HPDE6-E6E7 (cell line): ENCODE data around the gene RCE1.

ENCODE experiments used
- DNase-seq: peaks from one replicate; pipeline ENCODE4 v3.0.0; 2011; ENCODE audit warnings: missing footprints; ENCODE audit errors: extremely low spot score

RCE1 gene

DNA sequence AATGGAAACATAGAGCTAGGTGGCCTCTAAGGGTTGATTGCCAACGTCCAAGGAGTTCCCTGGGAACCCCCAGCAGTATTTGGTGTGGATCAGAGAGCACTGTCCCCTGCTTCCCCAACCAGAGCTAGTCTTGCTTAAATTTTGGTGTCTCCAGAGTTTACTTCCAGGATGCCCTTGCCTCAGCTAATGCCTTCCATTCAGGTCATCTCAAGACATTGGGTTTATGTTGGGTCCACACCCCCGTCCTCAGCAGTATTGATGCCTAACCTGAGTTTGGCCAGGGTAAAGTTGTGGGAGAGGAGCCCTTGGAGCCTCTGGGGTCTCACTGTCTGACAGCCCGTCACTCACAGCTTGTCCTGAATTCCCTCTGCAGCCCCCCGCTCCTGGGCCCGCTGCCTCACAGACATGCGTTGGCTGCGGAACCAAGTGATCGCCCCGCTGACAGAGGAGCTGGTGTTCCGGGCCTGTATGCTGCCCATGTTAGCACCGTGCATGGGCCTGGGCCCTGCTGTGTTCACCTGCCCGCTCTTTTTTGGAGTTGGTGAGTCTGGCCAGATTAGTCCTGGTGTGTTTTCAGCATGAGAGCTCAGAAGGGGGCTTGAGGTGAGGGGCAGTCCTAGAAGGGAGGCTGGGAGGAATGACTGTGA, 1.4 kb downstream of the RCE1 start:
- DNase-seq = no peak

- DNase-seq = no peak
Measured at GRCh38 chr11:66845143-66845875, 2.1 kb downstream of the RCE1 start.

- DNase-seq = no peak
Measured at GRCh38 chr11:66845876-66846212, 2.6 kb downstream of the RCE1 start.

DNA sequence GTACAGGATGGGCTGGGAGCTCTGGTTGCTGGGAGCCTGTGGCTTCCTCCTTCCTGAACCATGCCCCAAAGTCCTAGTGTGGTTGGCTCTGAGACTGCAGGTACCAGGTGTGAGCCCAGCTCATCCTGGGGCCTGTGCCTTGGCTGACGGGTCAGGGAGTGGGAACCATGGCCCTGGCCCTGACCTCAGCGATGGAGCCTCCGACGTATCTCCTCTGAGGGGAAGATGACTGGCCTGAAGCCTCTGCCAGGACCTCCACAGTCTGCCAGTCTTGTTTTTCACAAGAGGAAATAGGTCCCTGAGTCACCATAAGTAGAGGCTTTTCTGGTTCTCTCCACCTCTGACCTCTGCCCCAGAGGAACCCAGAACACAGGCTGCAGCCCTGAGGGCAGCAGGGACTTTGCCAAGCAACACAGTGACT, 3.4 kb downstream of the RCE1 start:
- no peak for DNase-seq

- DNase-seq = no peak
Measured at GRCh38 chr11:66847461-66848232, 4.4 kb downstream of the RCE1 start.

GRCh38 chr11:66848671-66849500, 5.6 kb downstream of the RCE1 start:
- no peak for DNase-seq

GRCh38 chr11:66849501-66850234, 6.4 kb downstream of the RCE1 start:
- no peak for DNase-seq

DNA sequence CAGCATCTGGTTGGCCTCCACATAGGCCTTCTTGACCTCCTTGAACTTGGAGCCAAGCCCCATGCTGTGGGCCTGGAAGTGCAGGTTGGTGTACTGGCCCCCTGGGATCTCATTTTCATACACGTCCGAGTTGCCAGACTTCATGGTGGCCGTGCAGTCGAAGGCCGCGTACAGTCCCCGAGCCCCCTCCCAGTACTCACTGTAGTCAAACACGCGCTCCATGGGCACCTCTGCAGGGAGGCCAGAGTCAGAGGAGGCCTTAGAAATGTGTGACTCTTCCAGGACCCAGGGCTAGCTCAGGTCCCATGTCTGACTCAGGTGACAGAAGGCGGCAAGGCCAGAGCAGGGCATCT, 7.0 kb downstream of the RCE1 start:
- no peak for DNase-seq

GRCh38 chr11:66850588-66851238, 7.5 kb downstream of the RCE1 start:
- no peak for DNase-seq

DNA sequence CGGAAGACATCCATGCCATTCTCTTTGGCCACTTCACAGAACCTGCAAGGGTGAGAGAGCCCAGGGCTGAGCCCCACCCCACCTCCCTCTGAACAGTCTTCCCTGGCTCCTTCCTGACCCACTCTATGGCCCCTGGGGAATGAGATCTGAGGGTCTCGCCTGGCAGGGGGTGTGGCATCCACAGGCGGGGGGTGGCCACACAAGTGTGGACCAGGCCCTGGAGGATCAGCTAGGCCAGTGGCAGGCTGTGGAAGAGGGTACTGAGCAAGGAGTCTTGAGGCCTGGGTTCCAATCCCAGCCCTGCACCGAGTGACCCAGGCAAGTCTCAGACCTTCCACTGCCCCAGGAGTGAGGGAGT, 8.0 kb downstream of the RCE1 start:
- DNase-seq = no peak

DNA sequence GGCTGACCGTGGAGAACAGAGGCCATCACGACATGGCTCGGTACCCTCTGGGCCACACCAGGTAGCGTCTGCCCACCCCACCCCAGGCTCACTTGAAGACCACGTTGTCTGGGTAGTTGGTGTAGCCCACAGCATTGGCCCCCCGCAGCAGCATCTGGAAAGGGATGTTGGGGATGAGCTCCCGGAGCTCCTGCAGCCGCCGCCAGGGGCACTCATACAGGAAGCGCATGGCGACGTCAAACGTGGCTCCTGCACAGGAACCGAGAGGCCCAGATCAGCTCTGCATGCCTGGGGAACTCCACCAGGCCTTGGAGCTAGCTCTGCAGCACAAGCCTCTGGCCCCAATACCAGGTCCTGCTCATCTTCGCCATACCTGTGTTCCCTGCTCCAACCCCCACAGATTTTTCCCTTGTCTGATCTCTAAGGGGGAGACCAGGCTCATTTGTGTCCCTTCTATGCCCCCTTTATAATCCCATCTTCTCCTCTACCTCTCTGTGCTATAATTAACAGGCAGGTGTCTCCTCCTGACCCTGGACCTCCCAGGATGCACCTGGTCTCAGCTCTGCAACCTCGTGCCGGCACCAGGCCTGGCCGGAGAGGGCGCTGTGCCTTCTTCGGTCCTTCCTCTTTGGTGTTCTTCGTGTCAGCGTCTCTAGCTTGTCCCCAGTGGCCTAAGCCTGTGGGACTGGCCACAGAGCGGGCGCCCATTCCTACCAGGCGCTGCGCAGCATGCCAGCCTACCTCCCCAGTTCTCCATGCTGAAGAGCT, 8.6 kb downstream of the RCE1 start:
- DNase-seq = no peak

- no peak for DNase-seq
Measured at GRCh38 chr11:66852466-66853241, 9.4 kb downstream of the RCE1 start.

GRCh38 chr11:66853242-66854229, 10.3 kb downstream of the RCE1 start:
- DNase-seq = no peak

- no peak for DNase-seq
Measured at GRCh38 chr11:66854231-66854661, 11.0 kb downstream of the RCE1 start.

DNA sequence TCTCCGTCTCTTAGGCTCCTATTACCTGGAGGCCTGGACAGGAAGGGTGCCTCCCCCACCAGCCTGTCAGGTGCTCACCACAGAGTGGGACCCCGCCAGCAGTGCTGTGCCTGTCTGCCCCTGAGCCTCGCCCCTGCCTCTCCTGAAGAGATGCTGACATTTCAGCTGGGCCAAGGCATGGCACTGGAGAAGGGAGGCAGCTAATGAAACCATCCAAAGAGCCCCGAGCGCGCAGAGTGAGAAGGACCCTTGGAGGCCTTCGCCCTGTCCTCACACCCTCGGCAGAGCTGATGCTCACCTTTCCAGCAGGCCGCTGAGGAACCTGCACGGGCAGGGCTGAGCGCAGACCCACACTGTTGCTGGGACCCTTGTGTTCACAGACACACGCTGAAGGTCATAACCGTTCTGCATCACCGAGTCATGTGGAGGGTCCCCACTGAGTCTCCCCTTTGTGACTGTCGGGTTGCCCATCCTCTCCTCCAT, 11.5 kb downstream of the RCE1 start:
- DNase-seq = no peak

DNA sequence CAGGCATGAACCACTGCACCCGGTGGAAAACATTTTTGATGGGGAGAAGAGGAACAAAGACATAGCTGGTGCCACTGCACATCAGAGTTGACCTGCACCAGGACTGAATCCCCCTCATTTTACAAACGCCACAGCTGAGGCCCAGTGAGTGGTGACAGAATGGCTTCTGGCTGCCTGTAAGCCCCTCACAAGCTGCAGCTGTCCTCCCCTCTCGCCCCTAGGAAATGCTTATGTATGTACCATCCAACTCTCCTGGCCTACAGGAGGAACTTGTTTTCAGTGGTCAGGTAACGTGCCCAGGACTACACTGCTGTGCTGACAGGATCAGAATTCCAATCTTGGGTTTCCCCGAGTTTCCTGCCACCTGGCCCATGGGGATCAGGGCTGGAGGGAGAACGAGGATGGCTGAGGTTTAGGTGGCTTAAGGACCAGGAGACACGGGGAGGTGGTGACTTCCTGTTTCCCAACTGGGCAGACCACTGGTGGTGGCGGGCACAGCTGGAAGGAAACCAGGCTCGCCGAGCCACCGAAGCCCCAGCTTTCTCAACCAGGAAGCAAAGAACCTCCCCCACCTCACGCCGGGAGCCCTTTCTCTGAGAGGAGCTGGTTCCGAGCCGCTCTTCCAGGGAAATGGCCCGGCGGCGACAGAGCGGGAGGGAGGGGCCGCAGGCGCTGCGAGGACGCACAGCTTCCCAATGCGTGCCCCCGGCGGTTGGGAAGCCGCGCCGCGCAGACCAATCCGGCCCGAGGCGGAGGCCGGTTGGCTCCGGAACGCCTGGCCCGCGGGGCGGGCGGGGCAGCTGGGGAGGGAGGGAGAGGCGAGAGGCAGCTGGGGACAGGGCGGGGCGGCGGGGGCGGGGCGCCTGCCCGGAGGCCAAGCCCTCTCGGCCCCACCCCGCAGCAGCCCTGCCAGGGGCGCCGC, 12.6 kb downstream of the RCE1 start:
- peak; percentile 73 for DNase-seq
